HG02885 (cell line): ENCODE data around the gene ILK.

Source experiments
- ATAC-seq: cut with Tn5 transposase; IDR thresholded peaks from one replicate; pipeline ENCODE4 v1.9.1; 2021; ENCODE audit warnings: mild to moderate bottlenecking; ENCODE audit not compliant: unreplicated experiment, poor library complexity

The ILK gene

GRCh38 chr11:6633422-6634408 is 30.1 kb downstream of the ILK start:
- ATAC-seq, result no peak

DNA sequence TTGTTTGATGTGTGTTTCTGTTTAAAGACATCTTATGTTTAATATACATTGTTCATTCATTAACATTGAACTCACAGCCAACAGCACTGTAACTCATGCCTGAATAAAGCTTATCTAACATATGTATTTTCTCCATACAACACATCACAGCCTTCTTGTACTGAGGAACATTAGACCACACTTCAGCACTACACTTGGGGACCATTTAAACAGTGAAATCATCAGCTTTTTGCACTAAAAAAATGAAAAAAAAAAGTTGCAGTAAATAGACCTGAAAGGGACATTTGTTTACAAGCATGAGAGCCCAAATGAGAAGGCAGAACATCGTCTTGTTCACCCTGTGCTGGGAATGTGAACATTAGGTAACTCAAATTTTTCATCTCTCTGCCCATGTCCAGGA is 31.0 kb downstream of the ILK start:
- no peak for ATAC-seq

DNA sequence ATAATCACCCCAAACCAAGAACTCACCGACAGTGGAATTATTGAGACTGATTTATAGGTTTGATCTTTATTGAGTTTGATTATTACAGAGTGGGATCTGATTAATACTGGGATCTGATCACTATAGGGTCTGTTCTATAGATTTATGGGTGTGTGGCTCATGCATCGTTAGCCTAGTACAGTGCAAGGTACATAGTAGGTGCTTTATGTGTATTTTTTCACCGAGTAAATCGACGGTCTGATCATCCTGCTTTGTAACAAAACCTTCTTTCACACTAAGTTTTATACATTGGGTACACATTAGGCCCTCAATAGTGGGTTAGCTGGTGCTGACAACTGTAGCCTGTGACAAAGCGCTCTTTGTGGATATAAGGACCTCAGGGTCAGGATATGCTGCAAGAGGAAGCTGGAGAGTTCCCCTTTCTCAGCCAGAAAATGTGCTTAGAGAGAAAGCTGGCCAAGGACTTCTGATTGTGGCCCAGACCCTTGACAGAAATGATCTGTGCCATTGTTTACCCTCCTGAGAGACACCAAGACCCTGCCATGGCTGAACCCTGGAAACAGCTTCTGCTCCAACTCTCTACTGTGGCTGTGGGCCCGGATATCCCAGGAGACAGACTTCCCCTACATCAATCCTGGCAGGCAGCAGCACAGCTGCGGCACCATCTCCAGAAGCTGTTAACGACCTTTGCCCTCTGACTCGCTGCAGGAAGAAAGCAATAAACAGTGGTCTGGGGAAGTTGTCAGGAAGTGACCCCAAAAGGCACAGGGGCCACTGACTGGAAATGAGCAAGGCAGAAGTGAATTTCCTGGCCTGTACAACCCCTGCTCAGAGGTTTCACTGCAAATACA is 31.7 kb downstream of the ILK start:
- ATAC-seq, result no peak

- ATAC-seq, result no peak
Observed at GRCh38 chr11:6636480-6636879, 32.9 kb downstream of the ILK start.

DNA sequence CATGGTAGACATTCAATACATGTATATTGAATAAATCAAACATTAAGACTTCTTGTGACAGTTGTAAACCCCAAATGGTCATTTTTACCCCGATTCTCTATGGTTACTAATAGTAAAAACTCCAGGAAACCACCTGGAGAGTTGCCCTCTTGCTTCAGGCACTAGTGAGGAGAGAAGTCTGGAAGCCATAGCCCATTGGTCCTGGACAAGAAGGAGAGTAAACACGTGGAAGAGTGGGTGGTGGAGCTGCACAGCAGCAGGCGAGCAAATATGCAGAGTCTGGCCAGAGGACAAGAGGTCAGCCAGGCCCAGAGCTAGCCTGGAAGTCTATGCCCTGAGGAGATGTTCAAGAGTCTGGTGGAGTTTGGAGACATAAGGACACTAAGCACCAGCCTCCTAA is 34.3 kb downstream of the ILK start:
- ATAC-seq, result no peak

GRCh38 chr11:6638429-6638828 is 34.9 kb downstream of the ILK start:
- ATAC-seq, result no peak

GRCh38 chr11:6640036-6640984 is 36.7 kb downstream of the ILK start:
- no peak for ATAC-seq

GRCh38 chr11:6640985-6641701 is 37.6 kb downstream of the ILK start:
- ATAC-seq, result no peak

DNA sequence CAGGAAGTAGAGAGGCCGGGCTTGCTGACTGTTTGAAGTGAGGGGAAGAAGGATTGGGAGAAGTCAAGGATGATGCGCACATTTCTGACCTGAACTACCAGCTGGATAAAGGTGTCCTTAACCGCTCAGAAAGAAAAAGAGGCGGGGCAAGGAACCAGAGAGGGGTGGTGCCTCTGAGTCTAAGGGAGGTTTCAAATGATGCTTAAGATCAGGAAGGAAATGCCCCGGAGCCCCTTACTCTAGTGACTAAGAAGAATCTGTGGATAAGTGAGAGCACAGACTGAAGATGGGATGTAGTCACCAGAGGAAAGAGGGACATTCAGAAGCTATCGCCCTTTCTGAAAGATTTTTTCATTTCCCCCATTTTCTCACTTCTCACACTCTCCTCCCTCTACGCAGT is 39.4 kb downstream of the ILK start:
- ATAC-seq, result no peak

- ATAC-seq, result peak; percentile 55
Observed at GRCh38 chr11:6646071-6646470, 42.5 kb downstream of the ILK start.

DNA sequence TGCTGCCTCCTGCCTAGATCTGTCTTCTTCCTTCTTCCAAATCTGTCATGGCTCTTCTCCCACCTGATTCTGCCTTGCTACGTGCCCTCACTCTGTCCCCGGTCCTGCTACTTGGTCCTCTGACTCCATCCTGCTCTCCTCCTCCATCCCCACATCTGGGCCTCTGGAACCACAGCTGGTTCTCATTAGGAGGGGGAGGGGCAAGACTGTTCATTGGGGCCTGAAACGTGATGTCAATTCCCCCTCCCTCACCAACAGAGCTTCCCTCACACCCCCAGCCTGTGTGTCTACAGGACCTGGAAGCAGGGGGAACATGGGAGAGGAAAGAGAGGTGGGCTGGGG is 43.0 kb downstream of the ILK start:
- no peak for ATAC-seq

- ATAC-seq, result peak; percentile 94
Observed at GRCh38 chr11:6646918-6647679, 43.5 kb downstream of the ILK start.

DNA sequence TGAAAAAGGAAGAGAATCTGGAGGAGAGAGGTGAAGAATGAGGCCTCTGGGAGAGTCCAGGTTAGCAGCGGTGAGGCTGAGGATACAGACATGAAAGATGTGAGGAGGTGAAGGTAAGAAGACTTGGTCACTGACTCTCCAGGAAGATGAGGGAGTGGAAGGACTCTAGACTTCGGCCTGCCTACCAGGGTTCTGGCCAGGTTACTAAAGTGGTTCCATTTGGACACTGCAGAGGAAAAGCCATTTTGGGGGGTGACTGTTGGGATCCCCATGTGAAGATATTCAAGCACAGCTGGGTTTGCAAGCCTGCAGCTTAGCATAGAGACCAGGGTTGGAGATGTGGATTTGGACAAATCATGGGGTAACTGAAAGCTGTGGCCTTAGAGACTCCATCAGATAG is 44.3 kb downstream of the ILK start:
- no peak for ATAC-seq

GRCh38 chr11:6648501-6648900 is 44.9 kb downstream of the ILK start:
- ATAC-seq, result no peak

GRCh38 chr11:6650104-6650503 is 46.5 kb downstream of the ILK start:
- no peak for ATAC-seq

DNA sequence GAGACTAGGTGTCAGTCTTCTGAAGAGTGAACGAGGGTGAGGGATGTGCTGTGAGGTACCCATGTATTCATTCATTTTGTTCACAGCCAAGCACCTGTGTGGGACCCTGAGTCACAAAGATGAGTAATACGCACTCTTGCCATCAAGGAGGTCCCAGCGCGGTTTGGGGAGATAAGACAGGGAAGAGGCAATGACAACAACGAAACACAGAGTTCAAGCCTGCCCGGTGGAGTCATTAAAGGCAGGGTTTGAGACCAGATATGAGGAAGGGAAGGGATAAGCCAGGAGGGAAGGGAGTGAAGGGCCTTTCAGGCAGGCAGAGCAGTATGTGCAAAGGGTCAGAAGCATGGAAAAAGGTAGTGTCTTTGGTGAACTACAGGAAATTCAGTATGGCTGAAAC is 47.4 kb downstream of the ILK start:
- ATAC-seq, result no peak

DNA sequence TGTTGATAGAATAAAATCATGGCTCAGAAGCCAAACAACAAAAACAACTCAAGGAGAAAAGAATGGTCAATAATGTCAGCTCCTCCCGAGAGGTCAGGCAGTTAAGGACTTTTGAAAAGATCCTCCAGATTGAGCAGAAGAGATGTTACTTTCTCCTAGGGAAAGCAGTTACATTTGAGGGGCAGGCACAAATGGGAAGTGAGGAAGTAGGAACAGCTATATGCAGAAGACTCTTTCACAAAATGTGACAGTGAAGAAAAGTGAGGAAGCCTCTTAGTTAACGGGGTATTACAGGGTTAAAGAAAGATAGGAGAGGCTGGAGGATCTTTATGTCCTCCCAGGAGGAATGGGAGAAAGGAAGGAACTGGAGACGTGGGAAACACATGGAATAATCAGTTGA is 48.6 kb downstream of the ILK start:
- ATAC-seq, result no peak

- no peak for ATAC-seq
Observed at GRCh38 chr11:6653097-6653496, 49.5 kb downstream of the ILK start.

- no peak for ATAC-seq
Observed at GRCh38 chr11:6653656-6654055, 50.1 kb downstream of the ILK start.
